ENCODE data around the gene RGS12.

The RGS12 gene

GRCh38 chr4:3342182-3342854 is 49.5 kb downstream of the RGS12 start:
- no peak for TF ChIP-seq CTCF (conservative IDR thresholded peaks at IDR 0.05; ENCODE audit: control insufficient read depth, insufficient read depth, low read depth, low read length)
- H3K4me3 ChIP-seq (ENCODE audit: control insufficient read depth, low read depth, low read length): no peak overlapping the region
- peak; percentile 80 for DNase-seq (ENCODE audit: low read depth)
